DMS153 (cell line): ENCODE data around the gene C1QTNF9.
"Not testable (repeated sequence)": the region's sequence is repeated elsewhere in the genome, so short reads cannot be mapped to it uniquely, and the experiment has no call there.

Source experiments
- DNase-seq: peaks from one replicate; lab custom pipeline; 2025; lab: John Stamatoyannopoulos, UW

C1QTNF9 gene

DNA sequence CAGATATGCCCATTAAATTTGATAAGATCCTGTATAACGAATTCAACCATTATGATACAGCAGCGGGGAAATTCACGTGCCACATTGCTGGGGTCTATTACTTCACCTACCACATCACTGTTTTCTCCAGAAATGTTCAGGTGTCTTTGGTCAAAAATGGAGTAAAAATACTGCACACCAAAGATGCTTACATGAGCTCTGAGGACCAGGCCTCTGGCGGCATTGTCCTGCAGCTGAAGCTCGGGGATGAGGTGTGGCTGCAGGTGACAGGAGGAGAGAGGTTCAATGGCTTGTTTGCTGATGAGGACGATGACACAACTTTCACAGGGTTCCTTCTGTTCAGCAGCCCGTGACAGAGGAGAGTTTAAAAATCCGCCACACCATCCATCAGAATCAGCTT lies 12.0 kb downstream of the C1QTNF9 start:
- not testable (repeated sequence) for DNase-seq

DNA sequence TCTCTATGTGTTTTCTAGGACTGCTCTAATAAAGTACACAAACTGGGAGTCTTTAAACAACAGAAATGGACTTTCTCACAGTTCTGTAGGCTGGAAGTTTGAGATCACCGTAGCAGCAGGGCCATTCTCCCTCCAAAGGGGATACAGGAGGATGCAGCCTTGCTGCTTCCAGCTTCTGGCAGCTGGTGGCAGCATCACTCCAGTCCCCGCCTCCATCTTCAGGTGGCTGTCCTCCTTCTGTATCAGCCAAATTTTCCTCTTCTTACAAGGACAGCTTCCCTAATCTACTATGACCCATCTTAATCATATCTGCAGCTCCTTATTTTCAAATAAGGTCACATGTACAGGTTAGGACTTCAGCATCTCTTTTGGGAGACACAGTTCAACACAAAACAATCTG lies 13.1 kb downstream of the C1QTNF9 start:
- peak; percentile 12 for DNase-seq

DNA sequence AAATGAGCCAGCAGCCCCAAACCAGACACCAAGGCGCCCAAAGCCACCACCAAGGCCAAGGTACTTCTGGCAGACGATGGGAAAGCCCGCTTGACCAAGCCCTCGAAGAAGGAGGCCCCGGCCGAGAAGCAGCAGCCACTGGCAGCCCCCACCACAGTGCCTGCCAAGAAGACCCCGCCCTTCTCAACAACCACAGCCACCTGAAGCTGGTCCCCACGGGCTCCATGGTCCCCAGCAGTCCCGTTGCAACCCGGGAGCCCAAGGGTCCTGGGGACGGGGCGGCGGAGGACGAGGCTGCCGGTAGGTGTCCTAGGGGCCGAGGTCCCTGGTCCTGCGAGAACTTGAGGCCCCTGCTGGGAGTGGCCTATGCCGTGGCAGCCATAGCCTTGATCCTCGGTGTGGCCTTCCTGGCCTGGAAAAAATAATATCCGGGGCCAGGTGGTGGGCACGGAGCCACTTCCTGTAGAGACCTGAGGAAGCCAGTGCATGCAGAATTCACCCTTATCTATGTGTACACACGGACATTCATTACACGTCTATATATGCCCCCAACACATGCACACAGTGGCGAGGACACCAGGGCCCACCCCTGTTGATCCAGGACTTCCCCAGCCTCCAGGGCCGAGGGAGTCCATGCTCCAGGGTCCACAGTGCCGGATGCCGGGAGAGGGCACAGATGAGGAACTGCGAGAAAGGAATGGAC lies 13.8 kb downstream of the C1QTNF9 start:
- no peak for DNase-seq

GRCh38 chr13:24323739-24324075 lies 14.3 kb downstream of the C1QTNF9 start:
- DNase-seq: no peak

DNA sequence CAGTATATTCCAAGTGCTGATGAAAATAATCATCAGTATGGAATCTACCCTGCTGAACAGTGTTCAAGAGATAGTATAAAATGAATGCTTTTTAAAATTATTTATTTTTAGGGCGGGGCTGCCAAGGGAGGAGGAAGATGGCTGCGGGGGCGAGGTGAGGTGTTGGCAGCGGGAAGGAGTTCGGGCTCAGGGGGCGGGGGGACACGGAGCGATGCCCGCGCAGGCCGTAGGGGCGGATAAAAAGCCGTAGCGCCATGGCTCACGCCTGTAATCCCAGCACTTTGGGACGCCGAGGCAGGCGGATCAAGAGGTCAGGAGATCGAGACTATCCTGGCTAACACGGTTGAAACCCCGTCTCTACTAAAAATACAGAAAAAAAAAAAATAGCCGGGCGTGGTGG lies 18.2 kb downstream of the C1QTNF9 start:
- DNase-seq: not testable (repeated sequence)

DNA sequence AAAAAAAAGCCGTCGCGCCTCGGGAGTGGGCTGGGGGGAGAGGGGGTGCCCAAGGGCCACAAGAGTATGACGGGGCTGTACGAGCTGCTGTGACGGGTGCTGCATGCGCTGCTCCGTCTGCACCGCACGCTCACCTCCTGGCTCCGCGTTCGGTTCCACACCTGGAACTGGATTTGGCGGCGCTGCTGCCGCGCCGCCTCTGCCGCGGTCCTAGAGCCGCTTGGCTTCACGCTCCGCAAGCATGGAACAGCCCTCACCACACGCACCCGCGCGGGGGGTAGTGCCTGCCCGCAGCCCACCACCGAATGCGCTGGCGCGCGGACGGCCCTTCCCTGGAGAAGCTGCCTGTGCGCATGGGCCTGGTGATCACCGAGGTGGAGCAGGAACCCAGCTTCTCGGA lies 18.8 kb downstream of the C1QTNF9 start:
- DNase-seq: no peak

- no peak for DNase-seq
These were observed 29.3 kb downstream of the C1QTNF9 start for GRCh38 chr13:24338721-24339120.

- no peak for DNase-seq
These were observed 30.7 kb downstream of the C1QTNF9 start for GRCh38 chr13:24339937-24340607.

GRCh38 chr13:24340608-24340955 lies 31.2 kb downstream of the C1QTNF9 start:
- no peak for DNase-seq

DNA sequence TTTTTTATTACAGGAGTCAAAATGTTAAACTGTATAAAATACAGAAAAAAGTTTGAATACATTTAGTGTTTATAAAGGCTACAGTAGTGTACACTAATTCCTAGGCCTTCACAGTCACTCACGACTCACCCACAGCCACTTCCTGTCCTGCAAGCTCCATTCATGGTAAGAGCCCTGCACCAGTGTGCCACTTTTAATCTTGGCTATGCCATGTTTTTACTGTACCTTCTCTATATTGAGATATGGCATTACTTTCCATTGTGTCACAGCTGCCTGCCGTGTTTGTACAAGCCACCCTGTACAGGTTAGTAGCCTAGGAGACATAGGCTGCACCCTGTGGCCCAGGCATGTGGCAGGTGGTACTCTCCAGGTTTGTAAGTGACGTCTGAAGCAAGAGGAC lies 32.1 kb downstream of the C1QTNF9 start:
- peak; percentile 76 for DNase-seq

- no peak for DNase-seq
These were observed 39.0 kb downstream of the C1QTNF9 start for GRCh38 chr13:24348385-24348784.

DNA sequence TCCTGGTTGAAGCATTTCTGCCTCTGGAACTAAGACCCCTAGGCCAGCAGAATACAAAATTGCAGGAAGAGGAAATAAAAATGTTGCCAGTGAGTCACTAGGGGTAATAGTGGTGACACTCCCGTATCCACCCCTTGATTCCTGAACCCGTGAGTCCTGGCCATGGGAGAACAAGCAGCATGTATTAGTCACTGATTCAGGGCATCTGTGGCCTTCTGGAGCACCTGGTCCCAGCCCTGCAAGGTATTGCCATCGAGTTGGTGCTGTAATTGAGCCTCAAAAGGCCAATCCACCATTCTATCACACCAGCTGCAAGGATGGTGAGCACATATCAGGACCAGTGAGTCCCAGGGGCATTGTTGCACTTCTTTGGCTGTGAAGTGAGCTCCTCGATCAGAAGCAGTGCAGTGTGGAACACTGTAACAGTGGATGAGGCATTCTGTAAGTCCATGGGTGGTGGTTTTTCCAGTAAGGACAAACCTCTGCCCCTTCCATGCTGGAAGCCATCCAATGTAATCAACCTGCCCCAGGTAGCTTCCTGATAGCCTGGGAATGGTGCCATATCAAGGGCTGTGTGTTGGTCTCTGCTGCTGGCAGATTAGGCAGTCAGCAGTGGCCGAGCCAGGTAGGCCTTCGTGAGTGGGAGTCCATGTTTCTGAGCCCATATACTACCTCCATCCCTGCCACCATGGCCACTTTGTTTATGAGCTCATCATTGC lies 39.6 kb downstream of the C1QTNF9 start:
- DNase-seq: peak; percentile 96

GRCh38 chr13:24349778-24350664 lies 40.6 kb downstream of the C1QTNF9 start:
- DNase-seq: not testable (repeated sequence)

DNA sequence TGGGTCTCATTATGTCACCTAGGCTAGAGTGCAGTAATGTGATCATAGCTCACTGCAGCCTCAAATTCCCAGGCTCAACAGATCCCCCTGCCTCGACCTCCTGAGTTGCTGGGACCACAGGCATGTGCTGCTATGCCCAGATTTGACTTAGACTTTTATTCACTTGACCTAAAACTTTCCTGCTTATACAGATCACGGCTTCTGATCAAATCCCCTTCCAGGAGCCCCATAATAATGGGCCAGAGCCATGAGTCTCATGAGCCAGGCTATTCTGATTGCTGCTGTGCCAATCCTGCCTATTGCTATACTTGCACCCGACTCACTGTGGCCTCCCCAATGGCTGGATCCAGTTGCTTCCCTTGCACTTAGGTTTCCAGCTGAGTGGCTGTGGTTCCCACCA lies 42.0 kb downstream of the C1QTNF9 start:
- DNase-seq: no peak

GRCh38 chr13:24353736-24354135 lies 44.4 kb downstream of the C1QTNF9 start:
- no peak for DNase-seq

GRCh38 chr13:24355103-24355502 lies 45.7 kb downstream of the C1QTNF9 start:
- DNase-seq: no peak

GRCh38 chr13:24356270-24356669 lies 46.9 kb downstream of the C1QTNF9 start:
- DNase-seq: no peak

DNA sequence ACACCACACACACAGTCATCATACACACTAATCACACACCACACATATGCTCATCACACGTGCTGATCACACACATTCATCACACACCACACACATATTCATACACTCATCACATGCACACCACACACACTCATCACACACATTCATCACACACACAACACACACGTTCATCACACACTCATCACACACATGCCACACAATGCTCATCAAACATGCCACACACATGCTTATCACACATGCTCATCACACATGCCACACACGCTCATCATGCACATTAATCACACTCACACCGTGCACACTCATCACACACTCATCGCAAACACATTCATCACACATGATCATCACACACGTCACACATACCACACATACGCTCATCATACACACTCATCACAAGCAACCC lies 47.5 kb downstream of the C1QTNF9 start:
- DNase-seq: no peak

DNA sequence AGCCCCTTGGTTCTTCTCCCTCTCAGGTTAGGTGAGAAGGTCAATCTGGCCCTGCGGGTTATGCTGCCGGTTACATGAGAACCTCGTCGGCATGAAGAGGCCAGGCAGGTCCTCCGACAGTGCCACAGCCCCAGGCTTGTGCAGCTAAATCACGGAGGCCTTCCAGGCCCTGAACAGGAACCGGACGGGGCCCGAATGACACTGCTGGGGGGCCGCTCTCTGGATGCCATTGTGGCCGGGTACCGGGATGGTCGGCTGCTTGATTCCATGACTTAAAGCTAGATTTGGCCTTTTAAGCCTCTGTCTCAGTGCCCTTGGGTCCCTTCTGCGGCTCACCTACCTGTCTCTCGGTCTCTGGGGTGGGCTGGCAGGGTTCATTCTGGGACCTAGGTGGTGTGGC lies 48.4 kb downstream of the C1QTNF9 start:
- no peak for DNase-seq

DNA sequence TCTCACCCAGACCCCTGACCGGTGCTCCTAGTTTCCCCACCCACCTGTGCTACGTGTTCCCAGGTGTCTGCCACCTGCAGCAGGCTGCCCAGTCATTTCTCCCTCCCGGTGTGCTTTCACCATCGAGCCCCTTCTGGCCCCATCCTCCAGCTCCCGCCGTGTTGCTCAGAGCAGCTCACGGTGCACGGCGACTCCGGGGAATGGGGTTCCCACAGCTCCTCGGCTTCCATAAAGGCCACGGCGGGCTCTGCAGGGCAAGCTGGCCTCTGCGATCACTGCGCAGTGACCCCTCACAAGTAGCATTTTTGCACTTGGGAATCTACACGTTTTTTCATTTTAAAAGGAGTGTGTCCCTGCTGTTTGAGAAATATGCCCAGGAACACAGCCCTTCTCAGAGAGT lies 49.5 kb downstream of the C1QTNF9 start:
- DNase-seq: not testable (repeated sequence)

GRCh38 chr13:24359252-24359651 lies 49.9 kb downstream of the C1QTNF9 start:
- not testable (repeated sequence) for DNase-seq

DNA sequence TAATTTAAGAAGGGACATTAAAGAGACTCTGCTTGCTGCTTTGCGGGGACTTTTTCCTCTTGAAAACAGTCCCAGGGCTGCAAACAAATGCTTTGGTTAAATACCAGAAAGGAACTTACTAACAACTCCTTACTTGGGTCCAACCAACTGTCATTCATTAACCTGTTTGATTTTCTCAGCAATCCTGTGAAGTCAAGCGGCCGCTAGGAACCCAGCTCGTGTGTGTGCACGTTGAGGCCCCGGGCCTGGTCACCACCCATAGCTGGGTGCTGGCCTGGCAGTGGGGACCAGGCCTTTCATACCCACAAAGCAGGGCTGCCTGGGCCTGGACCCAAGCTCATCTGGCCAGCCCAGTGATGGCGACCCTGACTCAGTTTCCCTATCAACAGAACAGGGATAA lies 50.7 kb downstream of the C1QTNF9 start:
- no peak for DNase-seq
